Measurements from ENCODE around the gene DDC.
A peak's percentile ranks its signal among the peaks of the same experiment; 100 is the strongest.

Gene DDC

DNA sequence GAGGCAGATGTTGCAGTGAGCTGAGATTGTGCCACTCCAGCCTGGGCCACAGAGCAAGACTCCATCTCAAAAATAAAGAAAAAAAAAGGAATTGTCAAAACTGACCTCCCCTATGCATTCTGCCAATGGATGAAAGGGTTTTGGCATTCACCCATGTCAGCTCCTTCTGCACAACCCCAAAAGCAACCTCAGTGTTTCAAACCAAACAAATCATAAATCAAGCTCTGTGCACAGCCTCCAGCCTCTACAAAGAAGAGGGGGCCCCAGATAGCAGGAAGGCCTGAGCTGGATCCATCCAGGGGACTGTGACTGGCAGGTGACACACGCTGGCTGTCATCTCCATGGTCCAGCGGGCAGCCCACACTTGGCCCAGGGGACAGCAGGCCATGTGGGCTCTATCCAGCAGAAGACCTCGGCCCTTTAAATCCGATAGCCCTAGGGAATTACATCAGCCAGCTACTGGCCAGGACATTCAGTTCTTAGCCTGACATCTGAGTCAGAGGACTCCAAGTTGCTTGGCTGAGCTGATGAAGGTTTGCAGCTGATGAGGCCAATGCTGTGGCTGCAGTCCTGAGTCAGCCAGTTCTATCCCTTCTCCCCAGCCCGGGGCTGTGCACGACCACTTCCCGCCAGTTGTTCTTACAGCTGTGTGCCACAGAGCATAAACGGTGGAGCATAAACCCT is 63.1 kb downstream of the DDC start:
- TF ChIP-seq, protein P1, sequence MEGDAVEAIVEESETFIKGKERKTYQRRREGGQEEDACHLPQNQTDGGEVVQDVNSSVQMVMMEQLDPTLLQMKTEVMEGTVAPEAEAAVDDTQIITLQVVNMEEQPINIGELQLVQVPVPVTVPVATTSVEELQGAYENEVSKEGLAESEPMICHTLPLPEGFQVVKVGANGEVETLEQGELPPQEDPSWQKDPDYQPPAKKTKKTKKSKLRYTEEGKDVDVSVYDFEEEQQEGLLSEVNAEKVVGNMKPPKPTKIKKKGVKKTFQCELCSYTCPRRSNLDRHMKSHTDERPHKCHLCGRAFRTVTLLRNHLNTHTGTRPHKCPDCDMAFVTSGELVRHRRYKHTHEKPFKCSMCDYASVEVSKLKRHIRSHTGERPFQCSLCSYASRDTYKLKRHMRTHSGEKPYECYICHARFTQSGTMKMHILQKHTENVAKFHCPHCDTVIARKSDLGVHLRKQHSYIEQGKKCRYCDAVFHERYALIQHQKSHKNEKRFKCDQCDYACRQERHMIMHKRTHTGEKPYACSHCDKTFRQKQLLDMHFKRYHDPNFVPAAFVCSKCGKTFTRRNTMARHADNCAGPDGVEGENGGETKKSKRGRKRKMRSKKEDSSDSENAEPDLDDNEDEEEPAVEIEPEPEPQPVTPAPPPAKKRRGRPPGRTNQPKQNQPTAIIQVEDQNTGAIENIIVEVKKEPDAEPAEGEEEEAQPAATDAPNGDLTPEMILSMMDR (conservative IDR thresholded peaks at IDR 0.05; ENCODE audit: low read depth) = no peak
- peak; percentile 75 for DNase-seq (ENCODE audit: low spot score)
- H3K27ac ChIP-seq = peak overlapping the region; percentile 89
- ChIA-PET POLR2A (ENCODE audit: low non-redundant PET) (no interaction called here), CTCF (interaction anchor here (0.6 kb wide), 1 partner anchor 725 kb away, joined by 3 read pairs; no protein-coding TSS in a partner anchor)

DNA sequence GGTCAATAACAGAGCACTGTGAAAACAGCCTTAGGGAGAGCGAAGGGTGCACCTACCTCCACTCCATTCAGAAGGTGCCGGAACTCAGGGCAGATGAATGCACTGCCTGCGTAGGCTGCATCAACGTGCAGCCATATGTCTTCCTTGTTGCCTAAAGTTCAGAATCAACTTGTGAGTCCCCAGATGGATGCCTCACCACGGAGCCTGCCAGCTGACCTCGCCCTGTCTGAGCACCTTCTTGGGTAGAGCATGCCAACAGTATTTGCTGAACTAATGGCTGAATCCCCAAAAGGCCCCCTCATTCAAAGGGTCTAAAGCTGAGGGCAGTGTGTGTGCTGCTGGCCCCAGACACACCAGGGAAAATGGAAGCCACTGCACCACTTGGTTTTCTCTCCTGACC is 66.1 kb downstream of the DDC start:
- CTCF ChIA-PET = no interaction called here
- DNase-seq (ENCODE audit: low spot score) = no peak
- TF ChIP-seq, protein P1 (conservative IDR thresholded peaks at IDR 0.05; ENCODE audit: low read depth) = no peak
- POLR2A ChIA-PET (ENCODE audit: low non-redundant PET) = no interaction called here
- H3K27ac ChIP-seq = peak overlapping the region; percentile 28

DNA sequence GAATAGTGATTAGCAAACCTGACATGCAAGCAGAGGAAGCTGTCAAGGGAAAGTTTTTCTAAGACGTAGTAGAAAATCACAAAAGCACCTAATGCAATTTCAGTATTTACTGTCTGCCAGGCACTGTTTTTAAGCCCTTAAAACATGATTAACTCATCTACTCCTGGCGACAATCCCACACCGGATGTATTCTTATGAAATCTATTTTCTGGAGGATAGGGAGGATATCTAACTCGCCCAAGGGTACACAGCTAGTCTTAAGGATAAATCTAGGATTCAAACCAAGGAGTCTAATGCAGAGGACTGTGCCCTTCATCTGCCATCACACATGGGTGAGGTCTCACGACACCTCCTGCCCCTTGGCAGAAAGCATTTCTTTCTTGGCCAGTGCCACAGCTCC is 67.2 kb downstream of the DDC start:
- POLR2A ChIA-PET (ENCODE audit: low non-redundant PET) = no interaction called here
- TF ChIP-seq, protein P1 (conservative IDR thresholded peaks at IDR 0.05; ENCODE audit: low read depth) = no peak
- H3K27ac ChIP-seq = peak overlapping the region; percentile 78
- DNase-seq (ENCODE audit: low spot score) = peak; percentile 26
- CTCF ChIA-PET = no interaction called here

DNA sequence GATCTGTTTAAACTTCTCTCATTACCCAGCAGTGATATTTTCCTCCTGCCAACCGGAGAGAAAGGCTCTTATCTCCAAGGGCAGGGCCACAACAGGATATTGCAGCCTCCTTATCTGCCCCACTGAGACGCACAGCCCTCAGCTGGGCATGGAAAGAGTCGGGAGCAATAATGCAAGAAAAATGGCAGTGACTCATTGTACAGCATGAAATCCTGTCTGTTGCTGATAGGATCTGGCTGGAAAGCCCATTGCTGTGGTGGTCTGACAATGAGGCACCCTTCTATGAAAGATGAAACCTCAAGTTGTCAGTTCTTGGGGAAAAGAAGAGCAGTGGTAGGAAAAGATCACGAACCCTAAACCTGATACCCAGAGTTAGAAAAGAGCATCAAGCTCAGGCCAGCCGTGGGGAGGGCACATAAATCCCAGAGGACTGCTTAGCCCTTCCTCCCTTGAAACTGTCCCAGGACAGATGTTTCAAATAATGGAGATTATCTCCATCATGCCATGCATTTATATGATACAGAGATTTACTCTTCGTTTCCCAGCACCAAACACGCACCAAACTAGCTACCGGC is 68.0 kb downstream of the DDC start:
- TF ChIP-seq, protein P1 (conservative IDR thresholded peaks at IDR 0.05; ENCODE audit: low read depth) = no peak
- CTCF ChIA-PET = interaction anchor here (0.5 to 1.2 kb wide), 2 partner anchors 29 to 57 kb away, joined by 3 to 4 read pairs; no protein-coding TSS in a partner anchor
- no peak for DNase-seq (ENCODE audit: low spot score)
- POLR2A ChIA-PET (ENCODE audit: low non-redundant PET) = no interaction called here
- peak overlapping the region; percentile 18; the same call in 1 of the 2 replicates for H3K27ac ChIP-seq

DNA sequence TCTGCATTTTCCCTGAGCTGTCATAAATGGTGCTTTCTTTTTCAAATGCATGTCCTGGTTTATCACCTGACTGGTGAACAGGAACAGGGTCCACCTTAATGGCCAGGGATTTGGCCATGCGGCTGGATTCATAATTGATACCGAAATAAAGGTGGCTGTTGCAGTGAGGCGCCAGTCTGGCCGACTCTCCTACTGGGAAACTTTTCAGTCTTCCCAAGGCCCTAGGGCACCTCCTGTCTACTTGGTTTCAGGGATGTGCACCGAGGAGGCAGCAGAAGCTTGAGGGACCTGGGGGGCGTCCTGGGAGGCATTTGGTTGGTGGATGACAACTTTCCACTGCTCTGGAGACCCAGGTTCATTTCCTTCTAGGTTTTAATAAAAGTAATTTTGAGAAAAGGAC is 68.6 kb downstream of the DDC start:
- POLR2A ChIA-PET (ENCODE audit: low non-redundant PET) = no interaction called here
- H3K27ac ChIP-seq = no peak overlapping the region
- CTCF ChIA-PET = interaction anchor here (1.2 kb wide), 1 partner anchor 28 kb away, joined by 3 read pairs; no protein-coding TSS in a partner anchor
- no peak for DNase-seq (ENCODE audit: low spot score)
- TF ChIP-seq, protein P1 (conservative IDR thresholded peaks at IDR 0.05; ENCODE audit: low read depth) = no peak

DNA sequence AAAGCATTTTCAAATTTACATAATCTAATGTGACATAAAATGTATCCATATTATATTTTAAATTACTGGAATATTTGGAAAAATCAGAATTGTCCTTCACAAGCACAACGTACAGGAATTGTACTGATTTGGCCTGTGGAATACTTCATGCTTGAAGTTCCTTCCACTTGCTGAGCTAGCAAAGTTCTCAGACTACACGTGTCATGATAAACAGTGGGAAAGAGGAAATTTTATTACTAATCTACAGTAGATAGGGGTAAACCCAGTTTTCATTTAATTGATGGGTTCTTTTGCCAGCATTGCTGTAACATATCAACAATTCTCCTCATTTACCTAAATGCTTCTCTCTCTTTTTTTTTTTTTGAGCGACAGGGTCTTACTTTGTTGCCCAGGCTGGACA is 69.5 kb downstream of the DDC start:
- TF ChIP-seq, protein P1 (conservative IDR thresholded peaks at IDR 0.05; ENCODE audit: low read depth) = no peak
- no peak for DNase-seq (ENCODE audit: low spot score)
- H3K27ac ChIP-seq = no peak overlapping the region
- ChIA-PET CTCF (interaction anchor here (0.6 kb wide), 1 partner anchor 340 kb away, joined by 6 read pairs; no protein-coding TSS in a partner anchor), POLR2A (ENCODE audit: low non-redundant PET) (no interaction called here)
